Astrocyte (in vitro differentiated cells and primary cell): ENCODE measurements around the gene FBXO44. TPM values are rescaled to one million over a fixed set of nuclear protein-coding genes. Genes with fewer than 3 reads are reported as not detected.

Source experiments
- DNase-seq: peaks from one replicate; pipeline ENCODE4 v3.0.0-alpha.2; 2010; ENCODE audit warnings: low read depth
- FAIRE-seq: peaks from 2 replicates; lab custom pipeline; 2011; peaks lifted over from hg19 to GRCh38; lab: Jason Lieb, UNC
- H2AFZ ChIP-seq: 2 replicates; pipeline ENCODE4 v1.6.0; 2012; ENCODE audit warnings: low read depth, low read length, inconsistent platforms
- H3K27ac ChIP-seq: 2 replicates; pipeline ENCODE4 v1.5.1; 2011; ENCODE audit warnings: low read depth, low read length, inconsistent platforms
- H3K27me3 ChIP-seq: 2 replicates; pipeline ENCODE4 v1.6.0; 2011; ENCODE audit warnings: low read length, inconsistent platforms; ENCODE audit not compliant: insufficient read depth
- H3K36me3 ChIP-seq: 2 replicates; pipeline ENCODE4 v1.5.1; 2011; ENCODE audit warnings: low read length, inconsistent platforms; ENCODE audit not compliant: insufficient read depth
- H3K4me1 ChIP-seq: 2 replicates; pipeline ENCODE4 v1.5.1; 2011; ENCODE audit warnings: low read length, inconsistent platforms; ENCODE audit not compliant: insufficient read depth
- H3K4me2 ChIP-seq: 2 replicates; pipeline ENCODE4 v1.6.0; 2012; ENCODE audit warnings: low read length, inconsistent platforms
- H3K4me3 ChIP-seq: 2 replicates; pipeline ENCODE4 v1.5.1; 2011; ENCODE audit warnings: low read depth, mild to moderate bottlenecking, low read length, inconsistent platforms; ENCODE audit not compliant: insufficient read depth
- H3K79me2 ChIP-seq: 2 replicates; pipeline ENCODE4 v1.6.0; 2012; ENCODE audit warnings: mild to moderate bottlenecking, low read length, inconsistent platforms; ENCODE audit not compliant: insufficient read depth
- H3K9ac ChIP-seq: 2 replicates; pipeline ENCODE4 v1.6.0; 2012; ENCODE audit warnings: mild to moderate bottlenecking, low read length, inconsistent platforms
- H3K9me3 ChIP-seq: 2 replicates; pipeline ENCODE4 v1.5.1; 2012; ENCODE audit warnings: low read depth, mild to moderate bottlenecking, low read length, inconsistent platforms; ENCODE audit not compliant: insufficient read depth
- H4K20me1 ChIP-seq: 2 replicates; pipeline ENCODE4 v1.6.0; 2012; ENCODE audit warnings: low read length, inconsistent platforms; ENCODE audit not compliant: insufficient read depth
- H3K27ac Mint-ChIP-seq: one replicate; pipeline ENCODE4 v1.8.0; 2021; ENCODE audit warnings: mild to moderate bottlenecking, mixed read lengths; ENCODE audit not compliant: unreplicated experiment
- H3K27me3 Mint-ChIP-seq: one replicate; pipeline ENCODE4 v1.8.0; 2021; ENCODE audit warnings: low read depth, mixed read lengths; ENCODE audit not compliant: unreplicated experiment
- H3K36me3 Mint-ChIP-seq: one replicate; pipeline ENCODE4 v1.8.0; 2021; ENCODE audit warnings: low read depth, mixed read lengths; ENCODE audit not compliant: unreplicated experiment
- H3K4me1 Mint-ChIP-seq: one replicate; pipeline ENCODE4 v1.8.0; 2021; ENCODE audit warnings: low read depth, mixed read lengths; ENCODE audit not compliant: unreplicated experiment
- H3K4me3 Mint-ChIP-seq: one replicate; pipeline ENCODE4 v1.8.0; 2021; ENCODE audit warnings: mild to moderate bottlenecking, moderate library complexity, mixed read lengths; ENCODE audit not compliant: unreplicated experiment
- H3K9me3 Mint-ChIP-seq: one replicate; pipeline ENCODE4 v1.8.0; 2021; ENCODE audit warnings: mild to moderate bottlenecking, mixed read lengths; ENCODE audit not compliant: unreplicated experiment
- CTCF ChIP-seq: IDR thresholded peaks from 2 replicates; pipeline ENCODE4 v1.5.1; 2011; ENCODE audit warnings: low read depth, mild to moderate bottlenecking, inconsistent platforms, low read length, moderate library complexity; ENCODE audit not compliant: insufficient read depth
- EZH2 ChIP-seq: IDR thresholded peaks from 2 replicates; pipeline ENCODE4 v1.6.1; 2012; ENCODE audit warnings: mild to moderate bottlenecking, low read length, inconsistent platforms; ENCODE audit not compliant: insufficient read depth
- total RNA-seq: library from RNA; stranded (reverse); gene quantifications from 2 replicates; pipeline ENCODE4 v1.2.1, GENCODE V29; 2021

FBXO44 gene
- total RNA-seq, 1 donor from 2014 or later = 31.6 TPM

- no peaks in the 10 kb centered on the region for H3K79me2 ChIP-seq
- peak overlapping the region; percentile 39 for H3K4me3 ChIP-seq
- no peak overlapping the region for H3K27ac Mint-ChIP-seq
- H3K4me2 ChIP-seq = peak overlapping the region; percentile 86
- H3K27me3 Mint-ChIP-seq = peaks cover 48% of the 10 kb centered on the region
- H3K36me3 Mint-ChIP-seq = no peaks in the 10 kb centered on the region
- peaks cover 2% of the 10 kb centered on the region for H3K9me3 Mint-ChIP-seq
- peaks cover 23% of the 10 kb centered on the region for H3K4me1 ChIP-seq
- no peaks in the 10 kb centered on the region for H3K36me3 ChIP-seq
- DNase-seq (no peak), FAIRE-seq (no peak)
- H3K27ac ChIP-seq = no peak overlapping the region
- peaks cover 23% of the 10 kb centered on the region for H3K27me3 ChIP-seq
- no peak for TF ChIP-seq CTCF
- peak; percentile 73 for TF ChIP-seq EZH2
- H2AFZ ChIP-seq = peak overlapping the region; percentile 75
- H3K9me3 ChIP-seq = no peaks in the 10 kb centered on the region
- H4K20me1 ChIP-seq = peaks cover 24% of the 10 kb centered on the region
- peak overlapping the region; percentile 37 for H3K9ac ChIP-seq
- H3K4me3 Mint-ChIP-seq = peak overlapping the region; percentile 63
- peaks cover 7% of the 10 kb centered on the region for H3K4me1 Mint-ChIP-seq
Measured at GRCh38 chr1:11690397-11691301, 36.0 kb downstream of the FBXO44 start.

GRCh38 chr1:11691302-11691914 lies 36.7 kb downstream of the FBXO44 start, which contains the start of gene DRAXIN:
TSS of gene DRAXIN (plus strand) at chr1:11691710. CDS start at chr1:11706259, 14,549 bp downstream.
- H3K27ac Mint-ChIP-seq = no peak within 1 kb of the TSS
- no peaks in the 10 kb centered on the region for H3K9me3 ChIP-seq
- no peaks in the 10 kb centered on the region for H3K79me2 ChIP-seq
- peaks cover 24% of the 10 kb centered on the region for H4K20me1 ChIP-seq
- peaks cover 23% of the 10 kb centered on the region for H3K27me3 ChIP-seq
- peaks cover 55% of the 10 kb centered on the region for H3K27me3 Mint-ChIP-seq
- DNase-seq (no peak), FAIRE-seq (no peak)
- H3K9ac ChIP-seq = peak within 1 kb of the TSS; percentile 37
- peak within 1 kb of the TSS; percentile 39 for H3K4me3 ChIP-seq
- H3K4me1 ChIP-seq = peaks cover 23% of the 10 kb centered on the region
- no peak within 1 kb of the TSS for H3K27ac ChIP-seq
- peak within 1 kb of the TSS; percentile 86 for H3K4me2 ChIP-seq
- peak within 1 kb of the TSS; percentile 63 for H3K4me3 Mint-ChIP-seq
- TF ChIP-seq EZH2 = peak; percentile 73
- no peak for TF ChIP-seq CTCF
- H3K9me3 Mint-ChIP-seq = peaks cover 2% of the 10 kb centered on the region
- no peaks in the 10 kb centered on the region for H3K36me3 ChIP-seq
- H2AFZ ChIP-seq = peak within 1 kb of the TSS; percentile 75
- no peaks in the 10 kb centered on the region for H3K36me3 Mint-ChIP-seq
- H3K4me1 Mint-ChIP-seq = peaks cover 7% of the 10 kb centered on the region
